GM18909 (cell line): ENCODE results near the gene SCAF1.

Experiments used
- ATAC-seq: cut with Tn5 transposase; IDR thresholded peaks from one replicate; pipeline ENCODE4 v1.9.1; 2021; ENCODE audit warnings: mild to moderate bottlenecking; ENCODE audit not compliant: unreplicated experiment, poor library complexity

The SCAF1 gene

GRCh38 chr19:49701271-49701786, 59.3 kb downstream of the SCAF1 start:
- ATAC-seq: no peak

- ATAC-seq: no peak
Measured at GRCh38 chr19:49704888-49705642, 63.1 kb downstream of the SCAF1 start.

- no peak for ATAC-seq
Measured at GRCh38 chr19:49705919-49706318, 63.9 kb downstream of the SCAF1 start.
